GM19099 (cell line): ENCODE data around the gene TSPEAR.

Experiments used
- POLR2A ChIP-seq: IDR thresholded peaks from 3 replicates; pipeline ENCODE4 v1.6.1; 2011; ENCODE audit warnings: low read depth; ENCODE audit not compliant: insufficient read length; ENCODE audit errors: extremely low read depth

The TSPEAR gene

DNA sequence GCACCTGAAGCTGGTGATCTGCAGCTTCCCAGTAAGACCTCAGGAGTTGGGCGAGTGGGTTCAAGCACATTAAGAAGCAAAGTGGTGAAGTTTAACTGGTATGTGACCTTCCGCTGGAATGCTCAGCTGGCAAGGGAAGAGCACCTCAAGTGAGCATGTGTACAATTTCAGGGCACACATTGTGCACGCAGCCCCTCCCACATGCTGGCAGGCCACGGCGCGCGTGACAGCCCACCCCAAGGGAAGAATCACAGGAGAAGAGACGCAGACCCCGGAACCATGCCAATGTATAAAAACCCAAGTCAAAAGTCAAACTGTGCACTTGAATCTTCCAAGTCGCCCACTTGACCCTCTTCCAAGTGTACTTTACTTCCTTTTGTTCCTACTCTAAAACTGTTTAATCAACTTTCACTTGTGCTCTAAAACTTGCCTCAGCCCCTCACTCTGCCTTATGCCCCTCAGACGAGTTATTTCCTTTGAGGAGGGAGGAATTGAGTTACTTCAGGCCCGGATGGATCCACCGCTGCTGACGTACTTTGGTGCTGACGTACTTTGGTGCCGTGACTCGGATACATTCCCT, 236.0 kb downstream of the TSPEAR start:
- no peak for TF ChIP-seq POLR2A

GRCh38 chr21:44473915-44474555, 237.3 kb downstream of the TSPEAR start:
- no peak for TF ChIP-seq POLR2A

GRCh38 chr21:44471996-44472395, 239.4 kb downstream of the TSPEAR start:
- TF ChIP-seq POLR2A: no peak

DNA sequence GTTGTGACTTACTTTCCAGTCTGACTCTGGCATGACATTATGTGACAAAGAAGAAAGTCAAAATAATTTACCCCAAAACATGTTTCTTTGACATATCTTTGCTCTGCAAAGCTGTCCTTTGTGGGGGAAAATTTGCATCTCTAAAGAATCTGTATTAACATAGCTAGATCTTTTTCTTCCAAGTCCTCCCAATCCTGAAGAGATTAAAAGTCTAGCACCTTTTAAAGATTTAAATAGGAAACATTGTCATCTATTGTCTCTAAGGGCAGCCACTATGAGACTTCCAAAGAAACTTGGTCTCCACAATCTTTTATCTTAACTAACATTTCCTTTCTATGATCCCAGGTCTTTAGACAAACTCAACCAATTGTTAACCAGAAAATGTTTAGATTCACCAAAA, 240.0 kb downstream of the TSPEAR start:
- TF ChIP-seq POLR2A: no peak

DNA sequence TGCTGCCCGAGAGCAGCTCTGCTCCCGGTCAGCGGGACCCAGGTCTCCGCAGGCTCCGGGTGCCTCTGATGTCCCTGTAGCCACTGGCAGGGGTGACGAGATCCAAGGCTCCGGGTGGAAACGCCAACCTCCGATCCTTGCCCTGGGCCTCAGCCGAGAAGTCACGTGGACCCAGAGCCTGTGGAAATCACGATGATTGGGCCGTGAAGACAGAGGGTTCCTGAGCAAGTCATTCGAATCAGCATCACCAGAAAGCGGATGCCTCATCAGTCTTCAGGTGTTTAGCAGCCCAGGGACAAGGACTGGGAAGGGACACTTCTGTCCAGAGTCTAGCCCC, 243.5 kb downstream of the TSPEAR start:
- no peak for TF ChIP-seq POLR2A

GRCh38 chr21:44466996-44467858, 244.1 kb downstream of the TSPEAR start:
- no peak for TF ChIP-seq POLR2A

DNA sequence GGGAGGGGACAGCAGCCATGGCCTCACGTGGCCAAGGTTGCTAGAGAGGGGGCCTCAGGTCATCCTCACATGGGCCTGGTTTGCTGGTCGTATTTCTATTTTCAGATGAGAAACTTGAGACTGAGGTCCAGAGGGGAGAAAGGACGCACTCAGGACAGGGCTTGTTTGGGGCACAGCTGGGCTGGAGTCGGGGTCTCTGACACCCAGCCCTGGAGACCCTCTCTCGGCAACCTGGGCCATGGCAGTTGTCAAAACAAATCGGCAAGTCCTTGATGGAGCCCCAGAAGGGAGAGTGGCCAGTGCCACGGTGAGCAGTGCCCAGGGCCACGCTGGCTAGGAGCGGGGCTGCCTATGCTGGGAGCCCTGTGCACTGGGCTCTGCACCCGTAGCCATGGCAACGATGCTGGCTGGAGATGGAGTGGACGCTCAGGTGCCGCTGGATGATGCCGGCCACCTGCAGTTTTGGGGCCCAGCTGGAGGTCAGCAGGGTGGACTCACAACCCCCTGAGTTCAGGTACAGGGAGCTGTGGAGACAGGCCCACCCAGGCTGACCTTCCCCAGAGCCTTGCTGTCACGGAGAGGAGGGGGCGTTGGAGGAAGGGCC, 244.9 kb downstream of the TSPEAR start:
- no peak for TF ChIP-seq POLR2A

- no peak for TF ChIP-seq POLR2A
Observed at GRCh38 chr21:44464351-44464750, 247.0 kb downstream of the TSPEAR start.

- TF ChIP-seq POLR2A: no peak
Observed at GRCh38 chr21:44463724-44464123, 247.6 kb downstream of the TSPEAR start.

GRCh38 chr21:44462834-44463200, 248.6 kb downstream of the TSPEAR start:
- no peak for TF ChIP-seq POLR2A

GRCh38 chr21:44462086-44462833, 249.1 kb downstream of the TSPEAR start:
- TF ChIP-seq POLR2A: no peak

DNA sequence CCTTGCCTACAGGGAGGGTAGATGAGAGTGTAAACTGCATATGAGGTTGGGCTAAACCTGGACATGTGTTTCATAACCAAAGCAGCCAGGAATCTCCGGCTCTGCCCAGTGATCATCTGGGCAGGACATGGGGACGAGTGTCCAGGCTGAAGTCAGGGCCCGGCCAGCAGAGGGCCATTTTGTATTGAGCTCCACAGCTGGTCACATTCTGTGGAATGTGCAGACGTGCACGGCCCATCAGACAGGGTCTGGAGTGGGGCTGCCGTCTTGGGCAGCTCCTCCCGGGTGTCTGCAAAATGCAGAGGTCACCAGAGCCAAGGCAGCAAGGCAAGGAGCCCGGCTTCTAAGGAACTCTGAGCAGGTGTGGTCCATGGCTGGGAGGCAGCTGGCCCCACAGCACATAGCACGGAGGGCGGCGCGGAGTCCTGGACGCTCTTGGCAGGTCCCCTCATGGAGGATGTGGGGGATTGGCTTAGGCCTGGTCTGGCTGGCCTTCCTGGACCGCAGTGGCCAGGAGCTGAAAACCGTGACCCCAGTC, 249.8 kb downstream of the TSPEAR start:
- TF ChIP-seq POLR2A: no peak

GRCh38 chr21:44461005-44461404, 250.4 kb downstream of the TSPEAR start:
- no peak for TF ChIP-seq POLR2A

DNA sequence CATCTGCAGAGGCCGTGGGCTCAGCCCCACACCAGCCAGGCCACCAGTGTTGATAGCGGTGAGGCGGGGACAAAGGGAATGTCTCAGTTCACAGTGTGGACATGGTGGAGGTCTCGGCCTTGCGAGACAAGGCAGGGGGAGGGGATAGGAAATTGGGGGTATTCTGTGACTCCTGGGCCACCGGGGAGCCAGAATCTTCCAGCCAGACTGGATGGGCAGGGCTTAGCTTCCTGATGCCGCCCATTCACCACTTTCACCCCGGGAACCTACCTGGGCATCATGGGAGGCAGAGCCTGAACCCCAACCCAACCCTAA, 251.0 kb downstream of the TSPEAR start:
- no peak for TF ChIP-seq POLR2A
